IPS DF 6.9 (cell line): ENCODE data around the gene CSTPP1.
"Not testable (repeated sequence)": the region's sequence is repeated elsewhere in the genome, so short reads cannot be mapped to it uniquely, and the experiment has no call there.

Source experiments
- DNase-seq: peaks from one replicate; pipeline ENCODE4 v3.0.0-alpha.2; 2013; ENCODE audit warnings: low read depth, low spot score
- H3K27ac ChIP-seq: one replicate; pipeline ENCODE4 v1.5.1; 2013; ENCODE audit warnings: low read length, control low read depth
- H3K27me3 ChIP-seq: 2 replicates; pipeline ENCODE4 v1.6.1; 2013; ENCODE audit warnings: mild to moderate bottlenecking, low read length; ENCODE audit not compliant: control insufficient read depth, insufficient read depth
- H3K36me3 ChIP-seq: 2 replicates; pipeline ENCODE4 v1.6.1; 2013; ENCODE audit warnings: low read length; ENCODE audit not compliant: control insufficient read depth, insufficient read depth
- H3K4me1 ChIP-seq: 2 replicates; pipeline ENCODE4 v1.6.1; 2013; ENCODE audit warnings: low read length; ENCODE audit not compliant: control insufficient read depth, insufficient read depth
- H3K4me3 ChIP-seq: 2 replicates; pipeline ENCODE4 v1.5.1; 2013; ENCODE audit warnings: mild to moderate bottlenecking, low read length
- H3K9me3 ChIP-seq: 2 replicates; pipeline ENCODE4 v1.6.1; 2013; ENCODE audit warnings: low read length, inconsistent platforms; ENCODE audit not compliant: control insufficient read depth, insufficient read depth
- WGBS: extraction: QIAGEN DNeasy Blood & Tissue Kit; methylation state at CpG from one replicate; pipeline ENCODE4 v1.1.7; 2013; ENCODE audit warnings: mixed read lengths, missing lambda C conversion rate; ENCODE audit not compliant: insufficient read length, insufficient coverage; 5-methylcytosine and 5-hydroxymethylcytosine counted together

Gene CSTPP1

DNA sequence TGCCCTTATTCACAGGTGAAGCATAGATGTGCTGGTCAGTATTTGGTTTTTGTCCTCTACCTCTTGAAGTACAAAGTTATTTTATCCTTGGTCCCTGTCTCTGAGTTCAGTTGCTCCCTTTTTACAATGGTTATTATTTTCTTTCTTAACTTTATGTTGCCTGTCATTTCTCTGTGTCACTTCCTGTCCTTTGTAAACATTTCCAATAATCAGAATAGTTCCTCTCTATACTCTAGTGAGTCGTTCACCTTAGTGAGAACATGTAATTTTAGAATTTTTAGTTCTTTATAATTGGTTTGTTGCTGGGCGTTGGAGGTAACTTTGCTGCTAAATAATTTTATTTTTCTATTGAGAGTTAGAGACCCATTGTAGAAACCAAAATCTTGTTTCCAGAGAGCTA, 16.0 kb downstream of the CSTPP1 start:
- H3K4me1 ChIP-seq = no peaks in the 10 kb centered on the region
- H3K27ac ChIP-seq = no peak overlapping the region
- H3K4me3 ChIP-seq = no peak overlapping the region
- no peak for DNase-seq
- H3K9me3 ChIP-seq = no peaks in the 10 kb centered on the region
- H3K27me3 ChIP-seq = no peaks in the 10 kb centered on the region
- H3K36me3 ChIP-seq = no peaks in the 10 kb centered on the region
- no CpG with 5 or more reads among the region's 2 CpGs for WGBS

DNA sequence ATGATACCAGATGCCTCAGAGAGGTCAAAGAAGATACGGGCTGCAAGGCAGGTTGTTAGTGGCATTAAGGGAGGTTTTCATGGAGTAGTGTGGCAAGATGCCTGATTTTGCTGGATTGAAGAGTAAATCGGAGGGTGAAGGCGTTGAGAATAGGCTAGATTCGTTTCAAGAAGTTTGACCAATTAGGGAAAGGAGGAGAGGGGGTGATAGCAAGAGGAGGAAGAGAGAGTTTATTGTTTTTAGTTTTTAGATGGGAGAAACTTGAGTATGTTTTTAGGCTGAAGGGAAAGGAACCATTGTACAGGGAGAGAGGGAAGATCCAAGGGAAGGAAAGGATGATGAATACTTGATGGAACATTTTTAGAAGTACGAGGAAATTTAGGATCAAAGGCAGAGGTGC, 16.5 kb downstream of the CSTPP1 start:
- Histone ChIP-seq H3K27me3 (no peaks in the 10 kb centered on the region), H3K4me1 (no peaks in the 10 kb centered on the region), H3K9me3 (no peaks in the 10 kb centered on the region), H3K27ac (no peak overlapping the region), H3K4me3 (no peak overlapping the region), H3K36me3 (no peaks in the 10 kb centered on the region)
- WGBS = 100% methylated on average over 3 of the region's 5 CpGs
- DNase-seq = no peak

DNA sequence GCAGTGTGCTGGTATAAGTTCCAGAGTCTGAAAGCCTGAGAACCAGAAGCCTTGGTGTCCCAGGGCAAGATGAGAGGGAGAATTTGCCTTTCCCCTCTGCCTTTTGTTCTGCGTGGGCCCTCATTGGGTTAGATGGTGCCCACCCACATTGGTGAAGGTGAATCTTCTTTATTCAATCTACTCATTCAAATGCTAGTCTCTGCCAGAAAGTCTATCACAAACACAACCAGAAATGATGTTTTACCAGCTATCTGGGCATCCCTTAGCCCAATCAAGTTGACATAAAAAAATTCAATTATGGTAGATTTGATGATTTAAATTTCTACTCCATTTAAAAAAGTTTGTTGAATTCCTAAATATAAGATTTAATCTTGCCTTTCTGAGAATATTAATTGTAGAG, 22.2 kb downstream of the CSTPP1 start:
- no peak for DNase-seq
- no peaks in the 10 kb centered on the region for H3K36me3 ChIP-seq
- no CpG with 5 or more reads among the region's 1 CpG for WGBS
- no peaks in the 10 kb centered on the region for H3K27me3 ChIP-seq
- no peaks in the 10 kb centered on the region for H3K9me3 ChIP-seq
- H3K4me1 ChIP-seq = no peaks in the 10 kb centered on the region
- no peak overlapping the region for H3K4me3 ChIP-seq
- no peak overlapping the region for H3K27ac ChIP-seq

DNA sequence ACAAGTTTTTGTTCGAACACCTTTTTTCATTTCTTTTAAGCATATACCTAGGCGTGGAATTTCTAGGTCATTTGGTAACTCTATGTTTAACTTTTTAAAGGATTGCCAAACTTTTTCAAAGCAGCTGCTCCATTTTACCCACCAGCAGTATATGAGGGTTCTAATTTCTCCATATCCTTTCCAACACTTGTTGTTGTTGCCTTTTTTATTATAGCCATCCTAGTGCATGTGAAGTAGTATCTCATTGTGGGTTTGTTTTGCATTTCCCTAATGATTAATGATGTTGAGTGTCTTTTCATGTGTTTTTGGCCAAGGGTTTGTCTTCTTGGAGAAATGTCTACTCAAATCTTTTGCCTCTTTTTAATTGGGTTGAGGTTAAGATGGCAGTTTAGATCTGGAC, 24.5 kb downstream of the CSTPP1 start:
- Histone ChIP-seq H3K36me3 (no peaks in the 10 kb centered on the region), H3K27ac (no peak overlapping the region), H3K9me3 (no peaks in the 10 kb centered on the region), H3K27me3 (no peaks in the 10 kb centered on the region), H3K4me3 (no peak overlapping the region), H3K4me1 (no peaks in the 10 kb centered on the region)
- WGBS = no CpG with 5 or more reads among the region's 2 CpGs
- DNase-seq = no peak

DNA sequence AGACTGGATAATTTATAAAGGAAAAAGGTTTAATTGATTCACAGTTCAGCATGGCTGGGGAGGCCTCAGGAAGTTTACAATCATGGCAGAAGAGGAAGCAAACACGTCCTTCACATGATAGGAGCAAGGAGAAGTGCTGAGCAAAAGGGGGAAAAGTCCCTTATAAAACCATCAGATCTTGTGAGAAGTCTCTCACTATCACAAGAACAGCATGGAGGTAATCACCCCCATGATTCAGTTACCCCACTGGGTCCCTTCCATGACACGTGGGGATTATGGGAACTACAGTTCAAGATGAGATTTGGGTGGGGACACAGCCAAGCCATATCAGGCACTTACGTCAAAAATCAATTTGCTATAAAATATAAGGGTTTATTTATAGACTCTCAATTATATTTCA, 25.3 kb downstream of the CSTPP1 start:
- H3K4me3 ChIP-seq, H3K27me3 ChIP-seq, H3K9me3 ChIP-seq, H3K4me1 ChIP-seq, H3K27ac ChIP-seq, DNase-seq, H3K36me3 ChIP-seq: not testable (repeated sequence)
- WGBS = no CpG with 5 or more reads among the region's 3 CpGs

DNA sequence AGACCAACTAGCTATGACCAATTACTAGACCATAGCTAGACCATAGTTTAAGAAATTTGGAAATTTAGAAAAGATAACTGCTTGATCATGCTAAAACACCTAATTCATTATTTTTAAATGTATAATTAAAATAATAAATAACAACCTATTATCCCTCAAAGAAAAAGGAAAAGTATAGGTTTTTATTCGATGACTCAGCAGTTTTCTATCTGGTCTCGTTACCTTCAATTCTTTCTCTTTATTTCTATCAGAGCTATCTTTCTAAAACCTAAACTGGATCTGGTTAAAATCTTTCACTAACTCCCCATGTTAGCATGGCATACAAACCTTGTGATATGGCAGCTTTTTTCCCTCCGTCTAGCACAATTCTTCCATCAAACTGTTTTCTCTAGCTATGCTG, 27.3 kb downstream of the CSTPP1 start:
- no peaks in the 10 kb centered on the region for H3K36me3 ChIP-seq
- H3K4me1 ChIP-seq = no peaks in the 10 kb centered on the region
- no peaks in the 10 kb centered on the region for H3K27me3 ChIP-seq
- no peak for DNase-seq
- H3K27ac ChIP-seq = no peak overlapping the region
- no peak overlapping the region for H3K4me3 ChIP-seq
- WGBS = no CpG with 5 or more reads among the region's 3 CpGs
- H3K9me3 ChIP-seq = no peaks in the 10 kb centered on the region

DNA sequence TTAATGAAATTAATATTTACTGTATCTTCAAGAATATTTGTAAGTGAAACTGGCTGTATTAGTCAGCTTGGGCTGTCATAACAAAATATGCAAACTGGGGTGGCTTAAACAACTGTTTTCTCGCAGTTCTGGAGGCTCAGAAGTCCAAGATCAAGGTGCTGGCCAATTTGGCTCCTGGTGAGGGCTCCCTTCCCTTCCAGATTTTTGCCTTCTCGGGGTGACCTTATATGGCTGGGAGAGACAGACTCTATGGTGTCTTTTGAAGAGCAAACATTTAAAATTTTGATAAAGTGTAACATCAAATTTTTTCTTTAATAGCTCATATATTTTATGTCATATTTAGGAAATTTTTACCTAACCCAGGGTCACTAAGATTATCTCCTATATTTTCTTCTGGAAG, 30.2 kb downstream of the CSTPP1 start:
- no peak for DNase-seq
- H3K36me3 ChIP-seq = no peaks in the 10 kb centered on the region
- no CpG with 5 or more reads among the region's 2 CpGs for WGBS

DNA sequence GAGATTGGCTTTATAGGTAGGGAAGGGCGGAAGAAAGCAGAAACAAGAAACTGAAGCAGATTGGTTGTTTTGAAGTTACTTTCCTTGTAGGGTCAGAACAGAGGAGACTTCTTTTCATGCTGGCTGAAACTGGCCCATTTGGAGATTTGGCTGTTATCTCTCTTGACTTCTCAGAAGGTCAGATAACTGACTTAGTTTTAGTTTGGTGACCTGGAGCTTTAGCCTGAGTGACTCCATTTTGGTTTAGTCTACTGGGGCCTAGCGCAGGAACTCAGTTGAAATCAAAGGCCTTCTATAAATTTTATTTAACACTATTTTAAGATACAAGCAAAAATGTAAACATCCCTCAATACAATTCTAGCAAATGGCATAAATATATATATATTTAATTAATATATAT, 31.4 kb downstream of the CSTPP1 start:
- no peak overlapping the region for H3K4me3 ChIP-seq
- no peaks in the 10 kb centered on the region for H3K4me1 ChIP-seq
- no peaks in the 10 kb centered on the region for H3K9me3 ChIP-seq
- DNase-seq = no peak
- no CpG with 5 or more reads among the region's 2 CpGs for WGBS
- H3K36me3 ChIP-seq = no peaks in the 10 kb centered on the region
- no peaks in the 10 kb centered on the region for H3K27me3 ChIP-seq
- no peak overlapping the region for H3K27ac ChIP-seq

More for the DNA sequence above, 30.2 kb downstream of the CSTPP1 start:
- no peak overlapping the region for H3K27ac ChIP-seq
- H3K4me1 ChIP-seq = no peaks in the 10 kb centered on the region
- H3K9me3 ChIP-seq = no peaks in the 10 kb centered on the region
- no peak overlapping the region for H3K4me3 ChIP-seq
- no peaks in the 10 kb centered on the region for H3K27me3 ChIP-seq

DNA sequence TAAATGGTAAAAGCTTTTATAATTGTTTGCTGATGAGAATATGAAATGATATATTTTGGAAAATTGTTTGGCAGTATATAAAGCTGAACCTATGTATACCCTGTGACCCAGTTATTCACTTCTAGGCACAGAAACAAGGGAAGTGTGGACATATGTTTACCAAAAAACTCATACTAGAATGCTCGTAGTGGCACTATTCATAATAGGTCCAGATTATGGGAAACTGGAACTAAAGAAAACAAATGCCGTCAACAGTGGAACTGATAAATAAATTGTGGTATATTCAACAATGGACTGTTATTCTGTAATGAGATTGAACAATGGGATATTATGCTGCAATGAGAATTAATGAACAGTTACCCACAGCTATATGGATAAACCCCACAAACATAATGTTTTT, 32.8 kb downstream of the CSTPP1 start:
- H3K4me3 ChIP-seq = no peak overlapping the region
- no peaks in the 10 kb centered on the region for H3K4me1 ChIP-seq
- no peaks in the 10 kb centered on the region for H3K36me3 ChIP-seq
- no peak overlapping the region for H3K27ac ChIP-seq
- H3K9me3 ChIP-seq = no peaks in the 10 kb centered on the region
- H3K27me3 ChIP-seq = no peaks in the 10 kb centered on the region
- no peak for DNase-seq
- WGBS = no CpG with 5 or more reads among the region's 2 CpGs

DNA sequence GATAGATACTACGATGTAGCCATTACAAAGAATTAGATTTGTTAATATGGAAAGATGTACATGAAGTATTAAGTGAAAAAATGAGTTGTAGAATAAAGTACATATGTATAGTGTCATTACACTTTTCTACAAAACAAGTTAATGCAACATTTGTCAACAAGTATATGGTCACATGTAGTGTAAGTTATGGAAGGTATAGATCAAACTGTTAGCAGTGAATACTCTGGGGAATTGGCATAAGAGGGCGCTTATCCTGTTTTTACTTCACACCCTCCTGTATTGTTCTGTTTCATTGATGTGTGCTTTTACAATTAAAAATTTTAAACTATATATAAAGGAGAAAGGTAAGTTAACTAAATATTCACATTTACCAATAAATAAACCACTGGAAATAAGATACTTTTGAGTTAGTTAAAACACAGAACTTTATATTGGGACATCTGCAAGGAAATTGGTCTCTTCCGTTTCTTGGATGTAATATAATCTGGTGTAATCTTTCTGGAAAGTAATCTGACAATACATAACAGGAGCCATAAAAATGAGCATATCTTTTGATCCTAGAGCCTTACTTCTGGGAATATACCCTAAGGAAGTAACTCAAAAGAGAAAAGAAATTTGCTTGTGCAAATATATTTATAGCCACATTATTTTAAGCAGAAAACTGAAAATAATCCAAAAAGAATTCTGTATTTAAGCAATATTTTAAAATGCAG, 34.5 kb downstream of the CSTPP1 start:
- no peak overlapping the region for H3K4me3 ChIP-seq
- H3K36me3 ChIP-seq = no peaks in the 10 kb centered on the region
- H3K4me1 ChIP-seq = no peaks in the 10 kb centered on the region
- DNase-seq = no peak
- no peaks in the 10 kb centered on the region for H3K27me3 ChIP-seq
- 100% methylated on average over 1 of the region's 3 CpGs for WGBS
- no peak overlapping the region for H3K27ac ChIP-seq
- H3K9me3 ChIP-seq = no peaks in the 10 kb centered on the region

DNA sequence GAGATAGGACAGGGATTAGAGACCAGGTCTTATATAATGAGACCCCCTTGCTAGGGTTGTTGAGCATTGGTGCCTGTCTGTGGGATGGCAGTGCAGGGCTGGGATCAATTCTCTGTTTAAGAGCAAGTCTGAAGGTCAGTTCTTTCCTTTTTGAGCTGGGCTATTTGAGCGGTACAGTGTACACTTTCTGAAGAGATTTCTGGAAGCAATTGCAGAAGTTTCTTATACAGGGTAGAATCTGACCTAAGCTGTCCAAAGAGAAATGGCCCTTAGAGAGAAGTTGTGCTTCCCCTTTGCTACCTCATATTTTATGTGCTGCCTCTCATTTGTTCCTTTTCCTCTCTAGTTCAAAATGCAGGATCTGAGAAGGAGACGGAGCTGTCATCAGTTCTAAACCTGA, 35.8 kb downstream of the CSTPP1 start:
- Histone ChIP-seq H3K9me3 (no peaks in the 10 kb centered on the region), H3K27ac (no peak overlapping the region), H3K36me3 (no peaks in the 10 kb centered on the region), H3K4me1 (peaks cover 2% of the 10 kb centered on the region; the same call in 1 of the 2 replicates), H3K4me3 (no peak overlapping the region), H3K27me3 (no peaks in the 10 kb centered on the region)
- WGBS = no CpG with 5 or more reads among the region's 2 CpGs
- DNase-seq = no peak
